ENCODE results near the gene RER1. TPM values are rescaled to one million over a fixed set of nuclear protein-coding genes. Genes with fewer than 3 reads are reported as not detected.

RER1 gene
- total and polyA plus RNA-seq, 4 donors, result 48.8 to 118 (median 89.8) TPM

- no peak overlapping the region for H3K27ac ChIP-seq (ENCODE audit: low read depth, low read length)
- no peaks in the 10 kb centered on the region for H3K9me3 ChIP-seq (ENCODE audit: control insufficient read depth, insufficient read depth, low read length)
- 3% methylated on average over 23 of the region's 25 CpGs for WGBS (ENCODE audit: insufficient coverage)
- peak in 3 of 6 donors; percentile 60 to 91 (median 86) for DNase-seq (ENCODE audit: low read depth in 4 of 6, low spot score in 6 of 6)
- peaks cover 8% of the 10 kb centered on the region for H3K27me3 ChIP-seq (ENCODE audit: control insufficient read depth, insufficient read depth, low read length)
- H3K4me1 ChIP-seq (ENCODE audit: control insufficient read depth, insufficient read depth, low read length), result peaks cover 34% of the 10 kb centered on the region
- no peak overlapping the region for H3K4me3 ChIP-seq (ENCODE audit: low read depth, low read length)
- H3K36me3 ChIP-seq (ENCODE audit: control insufficient read depth, insufficient read depth, low read length), result peaks cover 17% of the 10 kb centered on the region
These were observed 22.8 kb downstream of the RER1 start for GRCh38 chr1:2414297-2414958.

DNA sequence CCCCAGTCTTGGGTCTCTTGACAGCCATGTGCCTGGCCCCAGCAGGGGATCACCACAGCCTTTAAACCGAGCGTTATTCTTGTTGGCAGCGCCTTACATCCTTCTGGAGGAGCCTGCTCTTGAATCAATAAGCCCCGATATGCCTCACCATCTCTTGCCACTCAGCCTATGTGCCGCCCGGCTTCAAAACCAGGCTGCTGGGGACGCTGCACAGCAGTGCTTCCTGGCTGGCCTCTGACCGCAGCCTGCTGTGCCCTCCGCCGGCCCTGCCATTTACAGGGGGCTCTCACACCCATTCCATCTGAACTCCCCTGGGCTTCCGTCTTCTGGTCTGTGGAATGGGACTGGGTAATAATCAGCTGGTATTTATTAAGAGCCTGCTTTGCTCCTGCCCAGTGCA is 23.7 kb downstream of the RER1 start:
- DNase-seq (ENCODE audit: low read depth in 4 of 6, low spot score in 6 of 6), result no peak
- no peak overlapping the region for H3K4me3 ChIP-seq (ENCODE audit: low read depth, low read length)

DNA sequence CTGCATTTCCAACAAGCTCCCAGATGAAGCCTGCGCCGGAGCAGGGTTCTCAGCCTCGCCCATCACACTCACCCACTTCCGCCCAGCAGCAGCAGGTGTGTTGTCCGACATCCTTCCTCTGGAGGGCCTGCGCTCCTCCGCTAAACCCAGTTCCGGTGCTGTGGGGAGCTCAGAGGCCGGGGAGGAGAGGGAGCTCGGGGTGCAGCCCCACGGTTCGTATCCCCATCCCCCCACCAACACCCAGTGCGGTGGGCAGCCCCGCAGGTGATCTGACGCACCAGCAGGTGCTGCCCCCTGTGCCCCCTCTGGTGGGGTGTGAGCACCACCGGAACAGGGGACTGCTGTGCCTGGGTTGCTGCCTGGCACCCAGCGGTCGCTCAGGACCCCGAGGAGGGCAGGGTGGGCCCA is 24.2 kb downstream of the RER1 start:
- WGBS (ENCODE audit: insufficient coverage), result 87% methylated on average over 17 of the region's 19 CpGs
- H3K27me3 ChIP-seq (ENCODE audit: control insufficient read depth, insufficient read depth, low read length), result peaks cover 8% of the 10 kb centered on the region
- no peaks in the 10 kb centered on the region for H3K9me3 ChIP-seq (ENCODE audit: control insufficient read depth, insufficient read depth, low read length)
- H3K4me3 ChIP-seq (ENCODE audit: low read depth, low read length), result no peak overlapping the region
- peaks cover 7% of the 10 kb centered on the region for H3K36me3 ChIP-seq (ENCODE audit: control insufficient read depth, insufficient read depth, low read length)
- H3K4me1 ChIP-seq (ENCODE audit: control insufficient read depth, insufficient read depth, low read length), result peaks cover 35% of the 10 kb centered on the region
- DNase-seq (ENCODE audit: low read depth in 4 of 6, low spot score in 6 of 6), result no peak
- H3K27ac ChIP-seq (ENCODE audit: low read depth, low read length), result no peak overlapping the region

More for the DNA sequence above, 23.7 kb downstream of the RER1 start:
- no peaks in the 10 kb centered on the region for H3K9me3 ChIP-seq (ENCODE audit: control insufficient read depth, insufficient read depth, low read length)
- 63% methylated on average over 7 of the region's 11 CpGs for WGBS (ENCODE audit: insufficient coverage)
- H3K36me3 ChIP-seq (ENCODE audit: control insufficient read depth, insufficient read depth, low read length), result peaks cover 8% of the 10 kb centered on the region
- H3K4me1 ChIP-seq (ENCODE audit: control insufficient read depth, insufficient read depth, low read length), result peaks cover 35% of the 10 kb centered on the region
- peaks cover 8% of the 10 kb centered on the region for H3K27me3 ChIP-seq (ENCODE audit: control insufficient read depth, insufficient read depth, low read length)
- H3K27ac ChIP-seq (ENCODE audit: low read depth, low read length), result no peak overlapping the region

DNA sequence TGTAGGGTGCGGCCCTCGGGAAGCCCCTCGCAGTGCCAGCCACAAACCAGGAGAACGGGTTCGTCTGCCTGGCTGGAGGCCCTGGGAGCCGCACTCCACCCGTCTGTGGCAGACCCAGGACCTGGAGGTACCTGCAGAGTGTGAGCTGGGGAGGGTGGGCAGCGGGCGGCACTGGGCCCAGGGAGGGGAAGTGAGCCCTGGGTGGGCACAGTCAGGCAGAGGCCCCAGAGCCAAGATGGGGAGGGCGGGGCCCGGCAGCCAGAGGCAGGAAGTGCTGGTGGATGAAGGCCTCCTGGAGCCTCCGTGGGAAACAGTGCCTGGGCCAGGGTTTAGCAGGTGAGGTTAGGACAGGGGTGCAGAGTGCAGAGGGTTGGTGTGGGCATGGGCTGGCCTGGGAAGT is 24.8 kb downstream of the RER1 start:
- Histone ChIP-seq H3K27ac (ENCODE audit: low read depth, low read length) (no peak overlapping the region), H3K36me3 (ENCODE audit: control insufficient read depth, insufficient read depth, low read length) (peaks cover 7% of the 10 kb centered on the region), H3K27me3 (ENCODE audit: control insufficient read depth, insufficient read depth, low read length) (peaks cover 8% of the 10 kb centered on the region), H3K9me3 (ENCODE audit: control insufficient read depth, insufficient read depth, low read length) (no peaks in the 10 kb centered on the region), H3K4me1 (ENCODE audit: control insufficient read depth, insufficient read depth, low read length) (peaks cover 35% of the 10 kb centered on the region), H3K4me3 (ENCODE audit: low read depth, low read length) (no peak overlapping the region)
- no peak for DNase-seq (ENCODE audit: low read depth in 4 of 6, low spot score in 6 of 6)
- WGBS (ENCODE audit: insufficient coverage), result 73% methylated on average over 12 of the region's 12 CpGs

DNA sequence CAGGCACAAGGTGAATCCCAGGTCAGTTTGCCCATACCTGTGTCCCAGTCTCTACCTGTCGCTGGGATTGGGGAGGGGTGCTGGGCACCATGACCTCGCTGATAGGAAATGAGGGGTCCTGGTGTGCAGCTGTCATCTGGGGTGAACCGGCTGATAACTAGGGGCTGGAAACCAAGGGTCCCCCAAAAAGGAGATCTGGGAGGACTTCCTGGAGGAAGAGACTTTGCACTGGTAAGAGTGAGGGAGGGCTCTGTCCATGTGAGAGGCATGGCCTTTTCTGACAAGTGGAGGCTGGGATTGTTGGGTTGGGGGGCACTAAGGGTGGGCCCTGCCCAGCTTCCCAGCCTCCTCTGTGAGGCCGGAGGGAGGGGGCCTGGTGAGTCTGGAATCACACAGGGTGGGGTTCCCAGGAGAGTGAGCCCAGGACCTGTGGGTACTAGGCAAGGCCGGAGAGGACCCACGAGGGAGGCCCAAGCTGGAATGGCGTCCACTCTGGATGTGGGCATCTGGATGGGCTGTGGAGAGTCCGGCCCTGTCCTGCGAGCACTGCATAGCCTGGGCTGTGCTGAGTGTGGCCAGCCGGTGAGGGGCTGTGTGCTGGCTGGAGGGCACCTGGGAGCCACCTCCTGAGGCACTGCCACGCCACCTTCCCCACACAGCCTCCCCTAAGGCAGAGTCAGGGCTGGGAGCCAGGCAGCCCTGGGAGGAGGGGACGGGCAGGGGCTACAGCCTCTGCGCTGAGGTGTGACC is 25.6 kb downstream of the RER1 start:
- Histone ChIP-seq H3K9me3 (ENCODE audit: control insufficient read depth, insufficient read depth, low read length) (no peaks in the 10 kb centered on the region), H3K27ac (ENCODE audit: low read depth, low read length) (no peak overlapping the region), H3K4me3 (ENCODE audit: low read depth, low read length) (no peak overlapping the region), H3K4me1 (ENCODE audit: control insufficient read depth, insufficient read depth, low read length) (peaks cover 27% of the 10 kb centered on the region), H3K27me3 (ENCODE audit: control insufficient read depth, insufficient read depth, low read length) (peaks cover 8% of the 10 kb centered on the region), H3K36me3 (ENCODE audit: control insufficient read depth, insufficient read depth, low read length) (peaks cover 3% of the 10 kb centered on the region)
- WGBS (ENCODE audit: insufficient coverage), result 87% methylated on average over 13 of the region's 13 CpGs
- DNase-seq (ENCODE audit: low read depth in 4 of 6, low spot score in 6 of 6), result no peak

DNA sequence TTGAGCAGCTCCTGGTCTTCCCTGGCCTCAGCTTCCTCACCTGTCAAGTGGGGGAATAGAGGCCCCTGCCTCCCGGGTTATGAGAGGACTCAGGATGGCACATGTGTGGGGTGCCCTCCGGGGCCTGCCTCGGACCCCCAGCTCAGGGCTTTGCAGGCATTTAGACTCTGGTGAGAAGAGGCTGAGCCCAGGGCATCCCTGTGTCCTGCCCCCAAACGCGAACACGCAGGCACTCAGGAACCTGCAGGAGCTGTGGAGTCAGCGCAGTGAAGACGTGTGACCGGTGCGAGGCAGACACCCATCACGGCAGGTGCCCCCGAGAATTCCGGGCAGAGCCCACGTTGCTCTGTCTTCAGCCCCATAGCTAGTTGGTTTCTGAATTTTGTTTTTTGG is 26.2 kb downstream of the RER1 start:
- 86% methylated on average over 14 of the region's 14 CpGs for WGBS (ENCODE audit: insufficient coverage)
- Histone ChIP-seq H3K36me3 (ENCODE audit: control insufficient read depth, insufficient read depth, low read length) (peaks cover 3% of the 10 kb centered on the region), H3K27me3 (ENCODE audit: control insufficient read depth, insufficient read depth, low read length) (peaks cover 8% of the 10 kb centered on the region), H3K27ac (ENCODE audit: low read depth, low read length) (no peak overlapping the region), H3K9me3 (ENCODE audit: control insufficient read depth, insufficient read depth, low read length) (no peaks in the 10 kb centered on the region), H3K4me3 (ENCODE audit: low read depth, low read length) (no peak overlapping the region), H3K4me1 (ENCODE audit: control insufficient read depth, insufficient read depth, low read length) (peaks cover 27% of the 10 kb centered on the region)
- no peak for DNase-seq (ENCODE audit: low read depth in 4 of 6, low spot score in 6 of 6)

DNA sequence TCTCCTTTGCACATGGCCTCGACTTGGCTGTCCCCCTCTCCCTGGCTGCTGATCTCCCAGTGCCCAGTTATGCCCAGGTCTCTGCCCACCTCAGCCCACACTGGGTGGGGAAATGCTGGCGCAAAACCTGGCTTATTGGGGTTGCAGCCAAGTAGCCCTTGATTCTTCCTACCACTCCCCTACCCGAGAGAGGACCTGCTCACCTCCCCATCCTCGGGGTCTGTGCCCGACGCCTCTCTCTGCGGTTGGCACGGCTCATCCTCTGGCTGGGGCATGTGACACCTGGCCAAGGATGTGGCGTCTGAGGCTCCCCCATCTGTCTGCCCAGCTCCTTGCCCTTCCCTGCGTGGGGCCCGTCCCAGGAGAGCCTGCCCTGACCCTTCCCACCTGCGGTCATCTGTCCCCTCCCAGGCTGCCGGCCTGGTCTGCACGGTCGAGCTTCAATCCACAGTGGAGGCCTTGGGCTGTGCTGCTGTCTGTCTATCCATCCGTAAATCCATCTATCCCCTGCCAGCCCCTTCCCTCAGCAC is 27.2 kb downstream of the RER1 start:
- H3K4me1 ChIP-seq (ENCODE audit: control insufficient read depth, insufficient read depth, low read length), result peaks cover 17% of the 10 kb centered on the region
- 74% methylated on average over 16 of the region's 16 CpGs for WGBS (ENCODE audit: insufficient coverage)
- H3K9me3 ChIP-seq (ENCODE audit: control insufficient read depth, insufficient read depth, low read length), result no peaks in the 10 kb centered on the region
- H3K27ac ChIP-seq (ENCODE audit: low read depth, low read length), result no peak overlapping the region
- H3K27me3 ChIP-seq (ENCODE audit: control insufficient read depth, insufficient read depth, low read length), result peaks cover 8% of the 10 kb centered on the region
- DNase-seq (ENCODE audit: low read depth in 4 of 6, low spot score in 6 of 6), result no peak
- H3K4me3 ChIP-seq (ENCODE audit: low read depth, low read length), result no peak overlapping the region
- H3K36me3 ChIP-seq (ENCODE audit: control insufficient read depth, insufficient read depth, low read length), result peaks cover 3% of the 10 kb centered on the region

- no peak for DNase-seq (ENCODE audit: low read depth in 4 of 6, low spot score in 6 of 6)
- H3K36me3 ChIP-seq (ENCODE audit: control insufficient read depth, insufficient read depth, low read length), result peaks cover 3% of the 10 kb centered on the region
- H3K9me3 ChIP-seq (ENCODE audit: control insufficient read depth, insufficient read depth, low read length), result no peaks in the 10 kb centered on the region
- H3K4me1 ChIP-seq (ENCODE audit: control insufficient read depth, insufficient read depth, low read length), result peaks cover 12% of the 10 kb centered on the region
- WGBS (ENCODE audit: insufficient coverage), result 76% methylated on average over 6 of the region's 16 CpGs
- peaks cover 8% of the 10 kb centered on the region for H3K27me3 ChIP-seq (ENCODE audit: control insufficient read depth, insufficient read depth, low read length)
- H3K4me3 ChIP-seq (ENCODE audit: low read depth, low read length), result no peak overlapping the region
- no peak overlapping the region for H3K27ac ChIP-seq (ENCODE audit: low read depth, low read length)
These were observed 27.8 kb downstream of the RER1 start for GRCh38 chr1:2419416-2419815.

- H3K36me3 ChIP-seq (ENCODE audit: control insufficient read depth, insufficient read depth, low read length), result no peaks in the 10 kb centered on the region
- no peaks in the 10 kb centered on the region for H3K9me3 ChIP-seq (ENCODE audit: control insufficient read depth, insufficient read depth, low read length)
- DNase-seq (ENCODE audit: low read depth in 4 of 6, low spot score in 6 of 6), result no peak
- no peak overlapping the region for H3K27ac ChIP-seq (ENCODE audit: low read depth, low read length)
- WGBS (ENCODE audit: insufficient coverage), result 100% methylated on average over 1 of the region's 4 CpGs
- no peak overlapping the region for H3K4me3 ChIP-seq (ENCODE audit: low read depth, low read length)
- H3K4me1 ChIP-seq (ENCODE audit: control insufficient read depth, insufficient read depth, low read length), result peaks cover 28% of the 10 kb centered on the region
- peaks cover 6% of the 10 kb centered on the region for H3K27me3 ChIP-seq (ENCODE audit: control insufficient read depth, insufficient read depth, low read length)
These were observed 30.9 kb downstream of the RER1 start for GRCh38 chr1:2422523-2422922.

Measured in spinal cord (tissue), 10 donors.